GM12874 (cell line): ENCODE measurements around the gene KPNA1.

Experiments
- TF ChIP-seq, protein P1 (sequence below): IDR thresholded peaks from 2 replicates; pipeline ENCODE4 v1.5.1; 2011; ENCODE audit warnings: low read depth, mild to moderate bottlenecking, control low read depth, low read length, moderate library complexity; ENCODE audit not compliant: insufficient read depth

Gene KPNA1

DNA sequence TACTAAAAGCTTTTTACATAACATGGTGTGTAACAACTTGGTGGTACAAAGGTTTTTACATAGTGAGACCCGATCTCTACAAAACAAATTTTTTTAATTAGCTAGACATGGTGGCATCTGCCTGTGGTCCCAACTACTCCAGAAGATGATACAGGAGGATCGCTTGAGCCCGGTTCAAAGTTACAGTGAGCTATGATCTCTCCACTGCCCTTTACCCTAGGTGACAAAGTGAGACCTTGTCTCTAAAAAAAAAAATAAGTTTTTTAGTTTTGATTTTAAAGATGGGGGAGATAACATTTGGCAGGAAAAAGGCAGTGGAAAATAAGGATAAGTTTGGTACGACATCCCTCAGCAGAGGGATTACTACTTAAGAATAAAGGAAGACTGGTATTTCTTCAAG lies 124.8 kb downstream of the KPNA1 start:
- TF ChIP-seq, protein P1, sequence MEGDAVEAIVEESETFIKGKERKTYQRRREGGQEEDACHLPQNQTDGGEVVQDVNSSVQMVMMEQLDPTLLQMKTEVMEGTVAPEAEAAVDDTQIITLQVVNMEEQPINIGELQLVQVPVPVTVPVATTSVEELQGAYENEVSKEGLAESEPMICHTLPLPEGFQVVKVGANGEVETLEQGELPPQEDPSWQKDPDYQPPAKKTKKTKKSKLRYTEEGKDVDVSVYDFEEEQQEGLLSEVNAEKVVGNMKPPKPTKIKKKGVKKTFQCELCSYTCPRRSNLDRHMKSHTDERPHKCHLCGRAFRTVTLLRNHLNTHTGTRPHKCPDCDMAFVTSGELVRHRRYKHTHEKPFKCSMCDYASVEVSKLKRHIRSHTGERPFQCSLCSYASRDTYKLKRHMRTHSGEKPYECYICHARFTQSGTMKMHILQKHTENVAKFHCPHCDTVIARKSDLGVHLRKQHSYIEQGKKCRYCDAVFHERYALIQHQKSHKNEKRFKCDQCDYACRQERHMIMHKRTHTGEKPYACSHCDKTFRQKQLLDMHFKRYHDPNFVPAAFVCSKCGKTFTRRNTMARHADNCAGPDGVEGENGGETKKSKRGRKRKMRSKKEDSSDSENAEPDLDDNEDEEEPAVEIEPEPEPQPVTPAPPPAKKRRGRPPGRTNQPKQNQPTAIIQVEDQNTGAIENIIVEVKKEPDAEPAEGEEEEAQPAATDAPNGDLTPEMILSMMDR, result no peak

GRCh38 chr3:122389197-122389596 lies 125.5 kb downstream of the KPNA1 start:
- TF ChIP-seq, protein P1, result no peak

GRCh38 chr3:122387709-122388108 lies 127.0 kb downstream of the KPNA1 start:
- TF ChIP-seq, protein P1, result no peak

- TF ChIP-seq, protein P1, result peak; percentile 75
Measured at GRCh38 chr3:122383771-122384697, 130.7 kb downstream of the KPNA1 start, which contains the start of gene FAM162A. FAM162A (plus strand) TSS chr3:122384182; CDS start chr3:122384266, 84 bp downstream.

DNA sequence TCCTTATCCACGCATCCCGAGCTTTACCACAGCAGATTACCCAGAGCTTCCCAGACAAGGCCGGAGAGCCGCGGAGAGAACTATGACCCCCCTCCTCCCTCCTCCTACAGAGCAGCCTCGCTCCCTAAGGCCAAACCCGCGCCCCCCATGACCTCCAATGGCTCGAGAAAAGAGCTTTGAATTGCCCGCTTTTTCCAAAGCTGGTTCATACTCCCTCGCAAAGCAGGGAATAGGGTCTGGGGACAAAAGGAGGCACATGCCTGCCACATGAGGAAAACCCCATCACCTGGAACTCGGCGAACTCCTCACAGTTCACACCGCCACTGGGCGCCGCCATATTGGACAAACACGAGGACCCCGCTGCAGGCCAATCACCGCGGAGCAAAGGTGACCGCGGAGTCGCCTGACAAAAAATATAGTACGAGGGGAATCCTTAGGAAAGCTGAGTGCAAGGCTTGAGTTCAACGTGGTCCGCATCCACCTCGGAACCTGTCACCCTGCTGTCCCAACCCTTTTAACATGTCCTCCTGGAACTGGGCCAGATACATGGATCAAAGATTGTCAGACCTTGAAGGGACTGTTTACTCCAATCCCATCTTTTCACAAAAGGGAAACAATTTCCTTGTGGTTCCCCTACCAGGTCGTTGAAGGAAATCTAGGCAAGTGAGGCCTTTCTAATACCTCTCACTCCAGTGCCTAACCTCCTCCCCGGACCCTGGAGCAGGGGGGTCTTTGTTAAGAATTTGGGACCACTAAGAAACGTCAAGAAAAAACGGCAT lies 131.7 kb downstream of the KPNA1 start, which contains the start of gene MIX23:
Gene MIX23 (minus strand): TSS at position 344 of the 779 bp plus-strand sequence. CDS start 7 bp downstream, at position 337.
- TF ChIP-seq, protein P1, result no peak

- TF ChIP-seq, protein P1, result no peak
Measured at GRCh38 chr3:122377975-122378374, 136.8 kb downstream of the KPNA1 start.

DNA sequence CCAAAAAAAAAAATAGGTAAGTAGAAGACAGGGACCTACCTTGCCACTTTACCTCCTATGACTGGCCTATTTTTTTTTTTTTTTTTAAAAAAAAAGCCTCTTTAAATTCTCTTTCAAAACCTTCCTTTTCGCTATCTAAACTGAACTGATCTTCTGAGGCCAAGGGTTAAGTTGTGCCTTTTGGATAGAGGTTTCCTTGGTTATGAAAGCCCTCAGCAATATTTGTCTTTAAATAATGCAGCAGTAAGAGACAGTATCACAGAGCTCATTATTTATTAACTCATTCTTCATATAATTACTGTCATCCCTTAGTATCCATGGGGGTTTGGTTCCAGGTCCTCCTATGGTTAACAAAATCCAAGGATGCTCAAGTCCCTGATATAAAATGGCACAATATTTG lies 140.7 kb downstream of the KPNA1 start:
- TF ChIP-seq, protein P1, result no peak
